ENCODE data around the gene RBBP7.

DNA sequence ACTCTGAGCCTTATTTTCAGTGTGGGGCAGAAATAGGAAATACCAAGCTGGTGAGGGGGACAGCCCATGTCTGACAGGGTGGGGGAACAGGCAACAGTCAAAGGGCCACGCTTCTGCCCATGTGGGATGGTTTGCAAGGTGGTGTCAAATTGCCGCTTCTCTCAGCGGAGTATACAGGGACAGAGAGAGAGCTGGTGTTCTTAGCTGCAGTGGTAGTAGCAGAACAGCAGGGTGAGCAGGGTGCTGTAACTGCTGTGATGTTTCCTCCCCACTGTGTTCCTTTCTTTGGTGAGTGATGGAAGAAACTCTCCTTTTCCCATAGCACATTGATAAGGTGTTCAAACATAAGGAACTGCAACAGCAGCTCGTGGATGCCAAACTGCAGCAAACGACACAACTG is 37.9 kb downstream of the RBBP7 start:
- TF ChIP-seq, protein P1, sequence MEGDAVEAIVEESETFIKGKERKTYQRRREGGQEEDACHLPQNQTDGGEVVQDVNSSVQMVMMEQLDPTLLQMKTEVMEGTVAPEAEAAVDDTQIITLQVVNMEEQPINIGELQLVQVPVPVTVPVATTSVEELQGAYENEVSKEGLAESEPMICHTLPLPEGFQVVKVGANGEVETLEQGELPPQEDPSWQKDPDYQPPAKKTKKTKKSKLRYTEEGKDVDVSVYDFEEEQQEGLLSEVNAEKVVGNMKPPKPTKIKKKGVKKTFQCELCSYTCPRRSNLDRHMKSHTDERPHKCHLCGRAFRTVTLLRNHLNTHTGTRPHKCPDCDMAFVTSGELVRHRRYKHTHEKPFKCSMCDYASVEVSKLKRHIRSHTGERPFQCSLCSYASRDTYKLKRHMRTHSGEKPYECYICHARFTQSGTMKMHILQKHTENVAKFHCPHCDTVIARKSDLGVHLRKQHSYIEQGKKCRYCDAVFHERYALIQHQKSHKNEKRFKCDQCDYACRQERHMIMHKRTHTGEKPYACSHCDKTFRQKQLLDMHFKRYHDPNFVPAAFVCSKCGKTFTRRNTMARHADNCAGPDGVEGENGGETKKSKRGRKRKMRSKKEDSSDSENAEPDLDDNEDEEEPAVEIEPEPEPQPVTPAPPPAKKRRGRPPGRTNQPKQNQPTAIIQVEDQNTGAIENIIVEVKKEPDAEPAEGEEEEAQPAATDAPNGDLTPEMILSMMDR (IDR thresholded peaks at IDR 0.05), result no peak
- TF ChIP-seq POLR2A (IDR thresholded peaks at IDR 0.05), result no peak
